ENCODE results near the gene TMOD3. TPM values are rescaled to one million over a fixed set of nuclear protein-coding genes. Genes with fewer than 3 reads are reported as not detected.
A peak's percentile ranks its signal among the peaks of the same experiment; 100 is the strongest.

Gene TMOD3
- total RNA-seq, 1 experiment from 2014 or later, result 54.4 TPM

- Mint-ChIP-seq H3K9me3 (ENCODE audit: unreplicated experiment) (no peaks in the 10 kb centered on the region), H3K4me3 (ENCODE audit: unreplicated experiment) (no peak overlapping the region), H3K27me3 (ENCODE audit: insufficient read depth, unreplicated experiment) (peaks cover 6% of the 10 kb centered on the region), H3K36me3 (ENCODE audit: insufficient read depth, unreplicated experiment) (no peaks in the 10 kb centered on the region), H3K4me1 (ENCODE audit: low read depth, unreplicated experiment) (no peaks in the 10 kb centered on the region), H3K27ac (ENCODE audit: unreplicated experiment) (no peak overlapping the region)
- POLR2A ChIA-PET, result no interaction called here
- H3K36me3 ChIP-seq (ENCODE audit: control insufficient read depth, insufficient read depth, low read length), result no peaks in the 10 kb centered on the region
- peaks cover 4% of the 10 kb centered on the region; the same call in 1 of the 2 replicates for H3K4me1 ChIP-seq
- intact Hi-C loops (cut with micrococcal nuclease; ENCODE audit: unreplicated experiment), result no loop called here
- CTCF ChIA-PET, result interaction anchor here (1.0 kb wide), 1 partner anchor 23 kb away, joined by 4 read pairs; no protein-coding TSS in a partner anchor
- no peaks in the 10 kb centered on the region for H3K27me3 ChIP-seq (replicated peaks; ENCODE audit: control insufficient read depth, insufficient read depth, low read length)
- TF ChIP-seq, protein P1, sequence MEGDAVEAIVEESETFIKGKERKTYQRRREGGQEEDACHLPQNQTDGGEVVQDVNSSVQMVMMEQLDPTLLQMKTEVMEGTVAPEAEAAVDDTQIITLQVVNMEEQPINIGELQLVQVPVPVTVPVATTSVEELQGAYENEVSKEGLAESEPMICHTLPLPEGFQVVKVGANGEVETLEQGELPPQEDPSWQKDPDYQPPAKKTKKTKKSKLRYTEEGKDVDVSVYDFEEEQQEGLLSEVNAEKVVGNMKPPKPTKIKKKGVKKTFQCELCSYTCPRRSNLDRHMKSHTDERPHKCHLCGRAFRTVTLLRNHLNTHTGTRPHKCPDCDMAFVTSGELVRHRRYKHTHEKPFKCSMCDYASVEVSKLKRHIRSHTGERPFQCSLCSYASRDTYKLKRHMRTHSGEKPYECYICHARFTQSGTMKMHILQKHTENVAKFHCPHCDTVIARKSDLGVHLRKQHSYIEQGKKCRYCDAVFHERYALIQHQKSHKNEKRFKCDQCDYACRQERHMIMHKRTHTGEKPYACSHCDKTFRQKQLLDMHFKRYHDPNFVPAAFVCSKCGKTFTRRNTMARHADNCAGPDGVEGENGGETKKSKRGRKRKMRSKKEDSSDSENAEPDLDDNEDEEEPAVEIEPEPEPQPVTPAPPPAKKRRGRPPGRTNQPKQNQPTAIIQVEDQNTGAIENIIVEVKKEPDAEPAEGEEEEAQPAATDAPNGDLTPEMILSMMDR (IDR thresholded peaks at IDR 0.05; ENCODE audit: insufficient read depth in 1 of 2, low read depth in 1 of 2, low read length in 1 of 2, severe bottlenecking in 1 of 2, unreplicated experiment in 1 of 2), result no peak
- no TSS peak for BruUV-seq (replicated peaks)
- H3K9me3 ChIP-seq, result no peaks in the 10 kb centered on the region
- no peak for DNase-seq
- no peak overlapping the region for H3K4me3 ChIP-seq (ENCODE audit: low read depth, low read length)
These were observed 29.9 kb upstream of the TMOD3 start for GRCh38 chr15:51799282-51800252.

DNA sequence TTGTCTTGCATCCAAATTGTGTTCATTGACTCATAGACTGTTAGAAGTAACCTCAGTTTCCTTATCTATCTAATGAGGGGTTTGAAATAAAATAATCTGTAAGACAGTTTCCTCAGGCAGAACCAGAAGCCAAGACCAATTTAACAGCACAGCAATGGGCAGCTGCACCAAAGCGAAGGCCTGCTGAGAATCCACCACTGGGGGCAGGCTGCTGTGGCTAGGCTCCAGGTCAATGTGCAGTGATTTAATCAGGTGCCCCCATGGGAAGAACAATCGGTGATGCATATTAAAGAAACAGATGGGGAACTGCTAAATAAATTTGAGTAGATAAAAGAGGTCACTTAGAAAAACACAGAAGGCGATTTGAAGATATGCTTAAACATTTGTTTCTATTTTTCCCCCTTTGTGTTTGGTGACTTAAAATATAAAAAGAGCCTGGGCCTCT, 28.0 kb upstream of the TMOD3 start:
- Histone ChIP-seq H3K4me1 (peaks cover 4% of the 10 kb centered on the region; the same call in 1 of the 2 replicates), H3K27me3 (replicated peaks; ENCODE audit: control insufficient read depth, insufficient read depth, low read length) (no peaks in the 10 kb centered on the region), H3K36me3 (ENCODE audit: control insufficient read depth, insufficient read depth, low read length) (no peaks in the 10 kb centered on the region), H3K9me3 (no peaks in the 10 kb centered on the region), H3K4me3 (ENCODE audit: low read depth, low read length) (no peak overlapping the region)
- Mint-ChIP-seq H3K4me3 (ENCODE audit: unreplicated experiment) (no peak overlapping the region), H3K27me3 (ENCODE audit: insufficient read depth, unreplicated experiment) (no peaks in the 10 kb centered on the region), H3K9me3 (ENCODE audit: unreplicated experiment) (no peaks in the 10 kb centered on the region), H3K36me3 (ENCODE audit: insufficient read depth, unreplicated experiment) (no peaks in the 10 kb centered on the region), H3K4me1 (ENCODE audit: low read depth, unreplicated experiment) (no peaks in the 10 kb centered on the region), H3K27ac (ENCODE audit: unreplicated experiment) (no peak overlapping the region)
- peak in 1 of 2 experiments; percentile 57 for DNase-seq
- ChIA-PET POLR2A (no interaction called here), CTCF (interaction anchor here (0.6 kb wide), 1 partner anchor 129 kb away, joined by 4 read pairs; no protein-coding TSS in a partner anchor)
- intact Hi-C loops (cut with micrococcal nuclease; ENCODE audit: unreplicated experiment), result no loop called here
- BruUV-seq (replicated peaks), result no TSS peak
- TF ChIP-seq, protein P1 (IDR thresholded peaks at IDR 0.05; ENCODE audit: insufficient read depth in 1 of 2, low read depth in 1 of 2, low read length in 1 of 2, severe bottlenecking in 1 of 2, unreplicated experiment in 1 of 2), result peak; percentile 39 to 74

DNA sequence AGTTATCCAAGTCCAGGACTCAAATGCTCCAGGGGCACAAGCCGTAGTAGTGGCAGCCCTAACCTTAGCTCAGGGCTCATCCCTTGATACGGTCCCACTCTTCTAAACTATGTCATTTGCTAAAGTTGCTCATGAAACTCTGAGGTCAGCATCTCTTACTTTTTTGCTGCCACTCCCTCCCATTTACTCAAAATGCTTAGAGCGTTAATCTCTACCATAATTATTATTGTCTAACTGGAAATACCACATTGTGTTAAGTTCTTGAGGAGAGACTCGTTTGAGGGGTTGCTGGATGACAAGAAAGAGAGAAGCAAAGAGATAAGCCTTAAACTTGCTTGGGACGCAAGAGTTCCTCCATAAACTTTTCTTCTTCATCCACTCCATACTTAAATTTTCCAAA, 26.9 kb upstream of the TMOD3 start:
- H3K27me3 ChIP-seq (replicated peaks; ENCODE audit: control insufficient read depth, insufficient read depth, low read length), result no peaks in the 10 kb centered on the region
- CTCF ChIA-PET, result no interaction called here
- H3K4me1 Mint-ChIP-seq (ENCODE audit: low read depth, unreplicated experiment), result no peaks in the 10 kb centered on the region
- no peak overlapping the region for H3K27ac Mint-ChIP-seq (ENCODE audit: unreplicated experiment)
- peaks cover 6% of the 10 kb centered on the region for H3K27me3 Mint-ChIP-seq (ENCODE audit: insufficient read depth, unreplicated experiment)
- peaks cover 4% of the 10 kb centered on the region; the same call in 1 of the 2 replicates for H3K4me1 ChIP-seq
- intact Hi-C loops (cut with micrococcal nuclease; ENCODE audit: unreplicated experiment), result no loop called here
- no peaks in the 10 kb centered on the region for H3K36me3 ChIP-seq (ENCODE audit: control insufficient read depth, insufficient read depth, low read length)
- no peak overlapping the region for H3K4me3 Mint-ChIP-seq (ENCODE audit: unreplicated experiment)
- POLR2A ChIA-PET, result no interaction called here
- no peaks in the 10 kb centered on the region for H3K9me3 ChIP-seq
- BruUV-seq (replicated peaks), result no TSS peak
- no peak for DNase-seq
- no peak overlapping the region for H3K4me3 ChIP-seq (ENCODE audit: low read depth, low read length)
- H3K9me3 Mint-ChIP-seq (ENCODE audit: unreplicated experiment), result no peaks in the 10 kb centered on the region
- H3K36me3 Mint-ChIP-seq (ENCODE audit: insufficient read depth, unreplicated experiment), result no peaks in the 10 kb centered on the region
- TF ChIP-seq, protein P1 (IDR thresholded peaks at IDR 0.05; ENCODE audit: insufficient read depth in 1 of 2, low read depth in 1 of 2, low read length in 1 of 2, severe bottlenecking in 1 of 2, unreplicated experiment in 1 of 2), result no peak

Data from Caco-2 (cell line).